HCT116 (cell line): ENCODE data around the gene ING1. TPM values are rescaled to one million over a fixed set of nuclear protein-coding genes. Genes with fewer than 3 reads are reported as not detected.

ENCODE experiments used
- ATAC-seq: fragments of 200-7000 bp; cut with Tn5 transposase; 2 replicates; pipeline ENCODE4 v1.9.1; 2020; ENCODE audit warnings: mild to moderate bottlenecking, moderate library complexity
- BruUV-seq: library from RNA; stranded (reverse); fragments of 400-500 nt; replicated peaks from 2 replicates; lab custom pipeline; 2021; lab: Mats Ljungman, UMichigan
- CTCF ChIA-PET: fragments of 300-600 bp; sonication (Branson Sonifier 250); formaldehyde crosslinking; loops from one replicate; lab custom pipeline; 2021; ENCODE audit warnings: antibody characterized with exemption; lab: Charles Lee
- POLR2A ChIA-PET: fragments of 300-600, 350-600 bp; sonication (Branson Sonifier 250); formaldehyde crosslinking; loops from one replicate; lab custom pipeline; 2021; ENCODE audit warnings: antibody characterized with exemption; lab: Charles Lee
- RAD21 ChIA-PET, 2 experiments: fragments of 300-600 bp; sonication (Branson Sonifier 250); formaldehyde crosslinking; loops; one replicate each; lab custom pipeline; 2023; ENCODE audit warnings: low total read pairs in 2 of 2; ENCODE audit not compliant: uncharacterized antibody in 2 of 2, unreplicated experiment in 2 of 2, low non-redundant PET in 1 of 2; lab: Charles Lee
- DNase-seq: peaks from one replicate; pipeline ENCODE4 v3.0.0-alpha.2; 2010; ENCODE audit warnings: low read depth, low spot score
- H2AFZ ChIP-seq: fragments of 200-600 bp; shearing (Covaris generic), sonication (generic); 2 replicates; pipeline ENCODE4 v1.6.1; 2017; ENCODE audit warnings: low read depth, mixed run types, mixed read lengths, antibody characterized with exemption, low read length; ENCODE audit not compliant: poor library complexity, severe bottlenecking
- H3K27ac ChIP-seq: 2 replicates; pipeline ENCODE4 v1.5.1; 2012; ENCODE audit warnings: low read depth, low read length
- H3K27me3 ChIP-seq: fragments of 200-600 bp; sonication (generic); 2 replicates; pipeline ENCODE4 v1.6.1; 2016; ENCODE audit warnings: mixed run types, low read length, mixed read lengths; ENCODE audit not compliant: insufficient read depth
- H3K36me3 ChIP-seq, 2 experiments: fragments of 200-500 bp in 1 of 2; fragments of 200-600 bp in 1 of 2; sonication (Bioruptor generic) in 1 of 2; sonication (generic) in 1 of 2; 2 replicates each; pipeline versions ENCODE4 v1.5.1 to v1.6.1; 2014 to 2016; ENCODE audit warnings: low read length in 2 of 2, inconsistent platforms in 1 of 2, mixed read lengths in 1 of 2, mixed run types in 1 of 2; ENCODE audit not compliant: insufficient read depth in 2 of 2, control insufficient read depth in 1 of 2
- H3K4me1 ChIP-seq, 2 experiments: fragments of 200-600 bp in 1 of 2; sonication (generic) in 1 of 2; 2 replicates each; pipeline versions ENCODE4 v1.5.1 to v1.6.1; 2012 to 2017; ENCODE audit warnings: low read length in 2 of 2, inconsistent platforms in 1 of 2, mild to moderate bottlenecking in 1 of 2, mixed read lengths in 1 of 2, mixed run types in 1 of 2, moderate library complexity in 1 of 2; ENCODE audit not compliant: insufficient read depth in 2 of 2, control insufficient read depth in 1 of 2
- H3K4me2 ChIP-seq: fragments of 200-600 bp; sonication (generic); 2 replicates; pipeline ENCODE4 v1.6.1; 2017; ENCODE audit warnings: mixed run types, low read length, mixed read lengths
- H3K4me3 ChIP-seq, 2 experiments: fragments of 200-600 bp in 1 of 2; sonication (generic) in 1 of 2; replicated peaks in 1 of 2; 2 replicates each; pipeline ENCODE4 v1.5.1; 2011 to 2016; ENCODE audit warnings: low read length in 2 of 2, control low read depth in 1 of 2, low read depth in 1 of 2, mild to moderate bottlenecking in 1 of 2, mixed read lengths in 1 of 2, mixed run types in 1 of 2
- H3K79me2 ChIP-seq: fragments of 200-600 bp; sonication (generic); 2 replicates; pipeline ENCODE4 v1.6.1; 2017; ENCODE audit warnings: mild to moderate bottlenecking, mixed run types, low read length, moderate library complexity, mixed read lengths; ENCODE audit not compliant: insufficient read depth
- H3K9ac ChIP-seq: fragments of 200-600 bp; sonication (generic); 2 replicates; pipeline ENCODE4 v1.6.1; 2016; ENCODE audit warnings: low read length, mixed read lengths
- H3K9me2 ChIP-seq: fragments of 200-600 bp; sonication (generic), shearing (Covaris generic); 2 replicates; pipeline ENCODE4 v1.6.1; 2017; ENCODE audit warnings: mixed run types, mild to moderate bottlenecking, moderate library complexity; ENCODE audit not compliant: insufficient read depth
- H3K9me3 ChIP-seq, 2 experiments: fragments of 200-500 bp in 1 of 2; fragments of 200-600 bp in 1 of 2; sonication (Bioruptor generic) in 1 of 2; sonication (generic) in 1 of 2; 2 replicates each; pipeline ENCODE4 v1.6.1; 2014 to 2017; ENCODE audit warnings: low read length in 2 of 2, mixed read lengths in 2 of 2, inconsistent platforms in 1 of 2, low read depth in 1 of 2, mild to moderate bottlenecking in 1 of 2, mixed run types in 1 of 2, moderate library complexity in 1 of 2; ENCODE audit not compliant: control insufficient read depth in 1 of 2, insufficient read depth in 1 of 2
- H4K20me1 ChIP-seq: fragments of 200-600 bp; sonication (generic), shearing (Covaris generic); 2 replicates; pipeline ENCODE4 v1.6.1; 2017; ENCODE audit warnings: mixed run types, mild to moderate bottlenecking, moderate library complexity; ENCODE audit not compliant: insufficient read depth
- FOSL1 ChIP-seq: IDR thresholded peaks from 2 replicates; pipeline ENCODE4 v1.6.1; 2012; ENCODE audit warnings: low read depth
- JUND ChIP-seq: IDR thresholded peaks from 2 replicates; pipeline ENCODE4 v1.6.1; 2012
- SIN3A ChIP-seq: IDR thresholded peaks from 2 replicates; pipeline ENCODE4 v1.6.1; 2012; ENCODE audit warnings: low read depth
- SP1 ChIP-seq: IDR thresholded peaks from 2 replicates; pipeline ENCODE4 v1.6.1; 2012; ENCODE audit warnings: low read depth
- SRF ChIP-seq: IDR thresholded peaks from 2 replicates; pipeline ENCODE4 v1.6.1; 2012; ENCODE audit warnings: low read depth
- TCF7L2 ChIP-seq: IDR thresholded peaks from 2 replicates; pipeline ENCODE4 v1.7.0; 2011; ENCODE audit warnings: borderline replicate concordance, inconsistent platforms; ENCODE audit not compliant: insufficient read depth, insufficient read length; ENCODE audit errors: extremely low read depth
- YY1 ChIP-seq: IDR thresholded peaks from 2 replicates; pipeline ENCODE4 v1.6.1; 2011; ENCODE audit warnings: low read length, low read depth, moderate library complexity, mild to moderate bottlenecking; ENCODE audit not compliant: insufficient replicate concordance; ENCODE audit errors: extremely low read depth
- intact Hi-C: fragments of 100-400 bp; cut with micrococcal nuclease; formaldehyde crosslinking; loops from 2 replicates; pipeline ENCODE4 v1.10.0; 2022
- total RNA-seq: library from RNA; stranded (reverse); gene quantifications from one replicate; pipeline ENCODE4 v1.2.1, GENCODE V29; 2021; ENCODE audit not compliant: unreplicated experiment
- TF ChIP-seq, protein P1 (sequence below): IDR thresholded peaks from 2 replicates; pipeline ENCODE4 v1.6.1; 2012
- TF ChIP-seq, protein P2 (sequence below): IDR thresholded peaks from 2 replicates; pipeline ENCODE4 v1.6.1; 2012; ENCODE audit warnings: low read depth
- TF ChIP-seq, protein P3 (sequence below): IDR thresholded peaks from 2 replicates; pipeline ENCODE4 v1.6.1; 2011; ENCODE audit warnings: mild to moderate bottlenecking, low read length, moderate library complexity; ENCODE audit not compliant: insufficient replicate concordance; ENCODE audit errors: extremely low read depth

Gene ING1
- total RNA-seq, 1 experiment from 2014 or later, result 27.0 TPM

DNA sequence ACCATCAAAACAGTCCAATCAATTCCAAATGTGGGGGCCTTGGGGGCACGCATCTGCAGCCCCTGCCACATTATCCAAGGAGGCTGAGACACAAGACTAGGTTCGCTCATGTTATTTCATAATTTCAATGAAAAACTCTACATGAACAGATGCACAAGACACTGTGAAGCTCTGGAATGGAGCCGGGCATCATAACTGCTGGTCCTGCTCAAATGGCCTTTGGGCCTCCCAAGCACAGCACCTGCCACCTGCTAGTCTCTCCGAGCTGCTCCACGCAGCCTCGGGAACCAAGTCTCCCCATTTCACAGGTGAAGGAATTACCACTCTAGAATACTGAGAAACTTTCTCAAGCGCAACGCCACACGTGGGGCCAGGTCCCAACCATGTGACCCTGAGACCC, 24.5 kb upstream of the ING1 start (continued):
- TF ChIP-seq, protein P1, sequence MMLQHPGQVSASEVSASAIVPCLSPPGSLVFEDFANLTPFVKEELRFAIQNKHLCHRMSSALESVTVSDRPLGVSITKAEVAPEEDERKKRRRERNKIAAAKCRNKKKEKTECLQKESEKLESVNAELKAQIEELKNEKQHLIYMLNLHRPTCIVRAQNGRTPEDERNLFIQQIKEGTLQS, result no peak

DNA sequence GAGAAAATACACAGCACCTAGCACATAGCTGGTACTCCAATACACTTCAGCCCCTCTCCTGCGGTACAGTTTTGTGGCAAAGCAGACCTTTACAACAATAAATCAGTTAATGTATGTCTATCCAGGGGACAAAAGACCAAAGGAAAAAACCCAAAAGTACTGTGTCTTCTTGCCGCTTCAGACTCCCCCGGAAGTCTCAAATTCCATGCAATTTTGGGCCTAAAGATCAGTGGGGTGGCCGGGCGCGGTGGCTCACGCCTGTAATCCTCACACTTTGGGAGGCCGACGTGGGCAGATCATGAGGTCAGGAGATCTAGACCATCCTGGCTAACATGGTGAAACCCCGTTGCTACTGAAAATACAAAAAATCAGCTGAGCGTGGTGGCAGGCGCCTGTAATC, 23.8 kb upstream of the ING1 start:
- BruUV-seq, result no TSS peak
- ChIA-PET CTCF (no interaction called here), POLR2A (interaction anchor here (1.3 kb wide), 1 partner anchor 25 kb away, joined by 3 read pairs; no protein-coding TSS in a partner anchor), RAD21 (no interaction called here)
- intact Hi-C loops, result no loop called here
- Histone ChIP-seq H3K9ac (no peak overlapping the region), H3K4me2 (no peak overlapping the region), H3K4me3 (no peak overlapping the region), H4K20me1 (no peaks in the 10 kb centered on the region)
- DNase-seq, result no peak
- TF ChIP-seq TCF7L2, result no peak
- TF ChIP-seq YY1, result no peak
- no peak for TF ChIP-seq SIN3A
- TF ChIP-seq, all 23 proteins: peak for 0
- H3K9me3 ChIP-seq, result no peaks in the 10 kb centered on the region
- no peaks in the 10 kb centered on the region for H3K9me2 ChIP-seq
- H2AFZ ChIP-seq, result no peak overlapping the region
- H3K27ac ChIP-seq, result no peak overlapping the region
- ATAC-seq, result no peak
- H3K36me3 ChIP-seq, result peaks cover 8 to 23% of the 10 kb centered on the region in 2 experiments; a peak in 3 of 4 replicates
- H3K27me3 ChIP-seq, result no peaks in the 10 kb centered on the region
- H3K79me2 ChIP-seq, result peaks cover 9% of the 10 kb centered on the region
- no peaks in the 10 kb centered on the region for H3K4me1 ChIP-seq

DNA sequence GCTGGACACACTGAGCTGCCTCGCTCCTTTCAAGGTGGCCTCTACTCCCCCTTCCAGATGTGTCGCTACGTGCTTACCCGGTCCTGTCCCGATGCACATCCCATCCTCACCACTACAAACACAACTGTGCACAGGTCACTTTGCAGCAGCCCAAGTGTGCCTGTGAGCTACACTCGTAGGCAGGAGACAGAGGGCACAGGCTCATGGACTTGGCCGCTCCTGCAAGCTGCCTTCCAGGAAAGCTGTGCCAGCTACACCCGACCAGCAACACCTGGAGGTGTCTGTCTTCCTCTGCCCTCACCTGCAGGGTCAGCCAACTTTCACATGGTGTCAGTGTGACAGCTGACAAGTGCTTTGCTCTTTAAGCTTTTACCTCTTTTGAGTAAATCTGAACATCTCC, 23.0 kb upstream of the ING1 start:
- Histone ChIP-seq H3K9me2 (no peaks in the 10 kb centered on the region), H3K4me2 (no peak overlapping the region), H3K27ac (no peak overlapping the region), H3K79me2 (peaks cover 9% of the 10 kb centered on the region), H4K20me1 (no peaks in the 10 kb centered on the region), H3K36me3 (peaks cover 8 to 19% of the 10 kb centered on the region in 2 experiments; a peak in 3 of 4 replicates), H3K9me3 (no peaks in the 10 kb centered on the region), H3K4me1 (no peaks in the 10 kb centered on the region), H3K4me3 (no peak overlapping the region), H3K9ac (no peak overlapping the region), H2AFZ (no peak overlapping the region), H3K27me3 (no peaks in the 10 kb centered on the region)
- CTCF ChIA-PET, result no interaction called here
- no TSS peak for BruUV-seq
- ATAC-seq (peak; percentile 52), DNase-seq (no peak)
- RAD21 ChIA-PET, result no interaction called here
- intact Hi-C loops, result no loop called here
- POLR2A ChIA-PET, result interaction anchor here (1.3 kb wide), 1 partner anchor 25 kb away, joined by 3 read pairs; no protein-coding TSS in a partner anchor
- TF ChIP-seq, protein P2, sequence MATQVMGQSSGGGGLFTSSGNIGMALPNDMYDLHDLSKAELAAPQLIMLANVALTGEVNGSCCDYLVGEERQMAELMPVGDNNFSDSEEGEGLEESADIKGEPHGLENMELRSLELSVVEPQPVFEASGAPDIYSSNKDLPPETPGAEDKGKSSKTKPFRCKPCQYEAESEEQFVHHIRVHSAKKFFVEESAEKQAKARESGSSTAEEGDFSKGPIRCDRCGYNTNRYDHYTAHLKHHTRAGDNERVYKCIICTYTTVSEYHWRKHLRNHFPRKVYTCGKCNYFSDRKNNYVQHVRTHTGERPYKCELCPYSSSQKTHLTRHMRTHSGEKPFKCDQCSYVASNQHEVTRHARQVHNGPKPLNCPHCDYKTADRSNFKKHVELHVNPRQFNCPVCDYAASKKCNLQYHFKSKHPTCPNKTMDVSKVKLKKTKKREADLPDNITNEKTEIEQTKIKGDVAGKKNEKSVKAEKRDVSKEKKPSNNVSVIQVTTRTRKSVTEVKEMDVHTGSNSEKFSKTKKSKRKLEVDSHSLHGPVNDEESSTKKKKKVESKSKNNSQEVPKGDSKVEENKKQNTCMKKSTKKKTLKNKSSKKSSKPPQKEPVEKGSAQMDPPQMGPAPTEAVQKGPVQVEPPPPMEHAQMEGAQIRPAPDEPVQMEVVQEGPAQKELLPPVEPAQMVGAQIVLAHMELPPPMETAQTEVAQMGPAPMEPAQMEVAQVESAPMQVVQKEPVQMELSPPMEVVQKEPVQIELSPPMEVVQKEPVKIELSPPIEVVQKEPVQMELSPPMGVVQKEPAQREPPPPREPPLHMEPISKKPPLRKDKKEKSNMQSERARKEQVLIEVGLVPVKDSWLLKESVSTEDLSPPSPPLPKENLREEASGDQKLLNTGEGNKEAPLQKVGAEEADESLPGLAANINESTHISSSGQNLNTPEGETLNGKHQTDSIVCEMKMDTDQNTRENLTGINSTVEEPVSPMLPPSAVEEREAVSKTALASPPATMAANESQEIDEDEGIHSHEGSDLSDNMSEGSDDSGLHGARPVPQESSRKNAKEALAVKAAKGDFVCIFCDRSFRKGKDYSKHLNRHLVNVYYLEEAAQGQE, result no peak
- no peak for TF ChIP-seq SP1
- TF ChIP-seq SIN3A, result no peak
- TF ChIP-seq, protein P3, sequence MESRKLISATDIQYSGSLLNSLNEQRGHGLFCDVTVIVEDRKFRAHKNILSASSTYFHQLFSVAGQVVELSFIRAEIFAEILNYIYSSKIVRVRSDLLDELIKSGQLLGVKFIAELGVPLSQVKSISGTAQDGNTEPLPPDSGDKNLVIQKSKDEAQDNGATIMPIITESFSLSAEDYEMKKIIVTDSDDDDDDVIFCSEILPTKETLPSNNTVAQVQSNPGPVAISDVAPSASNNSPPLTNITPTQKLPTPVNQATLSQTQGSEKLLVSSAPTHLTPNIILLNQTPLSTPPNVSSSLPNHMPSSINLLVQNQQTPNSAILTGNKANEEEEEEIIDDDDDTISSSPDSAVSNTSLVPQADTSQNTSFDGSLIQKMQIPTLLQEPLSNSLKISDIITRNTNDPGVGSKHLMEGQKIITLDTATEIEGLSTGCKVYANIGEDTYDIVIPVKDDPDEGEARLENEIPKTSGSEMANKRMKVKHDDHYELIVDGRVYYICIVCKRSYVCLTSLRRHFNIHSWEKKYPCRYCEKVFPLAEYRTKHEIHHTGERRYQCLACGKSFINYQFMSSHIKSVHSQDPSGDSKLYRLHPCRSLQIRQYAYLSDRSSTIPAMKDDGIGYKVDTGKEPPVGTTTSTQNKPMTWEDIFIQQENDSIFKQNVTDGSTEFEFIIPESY, result no peak
- TF ChIP-seq SRF, result no peak
- TF ChIP-seq JUND, result no peak
- TF ChIP-seq FOSL1, result no peak
- no peak for TF ChIP-seq TCF7L2
